ENCODE results near the gene ZIC3. TPM values are rescaled to one million over a fixed set of nuclear protein-coding genes. Genes with fewer than 3 reads are reported as not detected.

Gene ZIC3
- total and polyA plus RNA-seq, 2 experiments from 2014 or later = 30.8 to 84.4 TPM

GRCh38 chrX:137566746-137567679 lies 1.1 kb downstream of the ZIC3 start:
- H3K27me3 ChIP-seq (ENCODE audit: insufficient read depth) = no peaks in the 10 kb centered on the region
- Mint-ChIP-seq H3K36me3 (ENCODE audit: low read depth) (peaks cover 42% of the 10 kb centered on the region), H3K27me3 (ENCODE audit: insufficient read depth, low read depth, poor library complexity) (peaks cover 8% of the 10 kb centered on the region), H3K4me3 (peak overlapping the region; percentile 95), H3K4me1 (peaks cover 24% of the 10 kb centered on the region), H3K27ac (no peak overlapping the region), H3K9me3 (no peaks in the 10 kb centered on the region)
- H2AFZ ChIP-seq = no peak overlapping the region
- H4K20me1 ChIP-seq (replicated peaks; ENCODE audit: insufficient read depth) = peaks cover 14% of the 10 kb centered on the region
- no peaks in the 10 kb centered on the region for H3K9me2 ChIP-seq (ENCODE audit: insufficient read depth)
- peaks cover 68% of the 10 kb centered on the region for H3K79me2 ChIP-seq (replicated peaks; ENCODE audit: insufficient read depth)
- H3K4me3 ChIP-seq = peak overlapping the region; percentile 60
- H3K36me3 ChIP-seq (ENCODE audit: insufficient read depth) = peaks cover 7% of the 10 kb centered on the region; the same call in 1 of the 2 replicates
- TF ChIP-seq EZH2 (IDR thresholded peaks at IDR 0.05; ENCODE audit: low read depth, unreplicated experiment) (no peak), POLR2AphosphoS5 (IDR thresholded peaks at IDR 0.05; ENCODE audit: low read depth) (no peak), ZNF331 (CRISPR knock-in tag; IDR thresholded peaks at IDR 0.05; ENCODE audit: low read depth) (no peak), JUNB (IDR thresholded peaks at IDR 0.05; ENCODE audit: unreplicated experiment) (no peak), STAT1 (IDR thresholded peaks at IDR 0.05; ENCODE audit: unreplicated experiment) (no peak), CREB1 (CRISPR knock-in tag; IDR thresholded peaks at IDR 0.05; ENCODE audit: low read depth) (no peak), NANOG (IDR thresholded peaks at IDR 0.05; ENCODE audit: borderline replicate concordance) (no peak), CTCF (conservative IDR thresholded peaks at IDR 0.05; ENCODE audit: low read depth in 2 of 2) (no peak), EZH2phosphoT487 (IDR thresholded peaks at IDR 0.05; ENCODE audit: unreplicated experiment) (no peak), ETS1 (IDR thresholded peaks at IDR 0.05) (no peak), ZNF114 (CRISPR knock-in tag; IDR thresholded peaks at IDR 0.05) (no peak)
- TF ChIP-seq, protein P1, sequence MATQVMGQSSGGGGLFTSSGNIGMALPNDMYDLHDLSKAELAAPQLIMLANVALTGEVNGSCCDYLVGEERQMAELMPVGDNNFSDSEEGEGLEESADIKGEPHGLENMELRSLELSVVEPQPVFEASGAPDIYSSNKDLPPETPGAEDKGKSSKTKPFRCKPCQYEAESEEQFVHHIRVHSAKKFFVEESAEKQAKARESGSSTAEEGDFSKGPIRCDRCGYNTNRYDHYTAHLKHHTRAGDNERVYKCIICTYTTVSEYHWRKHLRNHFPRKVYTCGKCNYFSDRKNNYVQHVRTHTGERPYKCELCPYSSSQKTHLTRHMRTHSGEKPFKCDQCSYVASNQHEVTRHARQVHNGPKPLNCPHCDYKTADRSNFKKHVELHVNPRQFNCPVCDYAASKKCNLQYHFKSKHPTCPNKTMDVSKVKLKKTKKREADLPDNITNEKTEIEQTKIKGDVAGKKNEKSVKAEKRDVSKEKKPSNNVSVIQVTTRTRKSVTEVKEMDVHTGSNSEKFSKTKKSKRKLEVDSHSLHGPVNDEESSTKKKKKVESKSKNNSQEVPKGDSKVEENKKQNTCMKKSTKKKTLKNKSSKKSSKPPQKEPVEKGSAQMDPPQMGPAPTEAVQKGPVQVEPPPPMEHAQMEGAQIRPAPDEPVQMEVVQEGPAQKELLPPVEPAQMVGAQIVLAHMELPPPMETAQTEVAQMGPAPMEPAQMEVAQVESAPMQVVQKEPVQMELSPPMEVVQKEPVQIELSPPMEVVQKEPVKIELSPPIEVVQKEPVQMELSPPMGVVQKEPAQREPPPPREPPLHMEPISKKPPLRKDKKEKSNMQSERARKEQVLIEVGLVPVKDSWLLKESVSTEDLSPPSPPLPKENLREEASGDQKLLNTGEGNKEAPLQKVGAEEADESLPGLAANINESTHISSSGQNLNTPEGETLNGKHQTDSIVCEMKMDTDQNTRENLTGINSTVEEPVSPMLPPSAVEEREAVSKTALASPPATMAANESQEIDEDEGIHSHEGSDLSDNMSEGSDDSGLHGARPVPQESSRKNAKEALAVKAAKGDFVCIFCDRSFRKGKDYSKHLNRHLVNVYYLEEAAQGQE (IDR thresholded peaks at IDR 0.05; ENCODE audit: unreplicated experiment) = no peak
- TF ChIP-seq, protein P2, sequence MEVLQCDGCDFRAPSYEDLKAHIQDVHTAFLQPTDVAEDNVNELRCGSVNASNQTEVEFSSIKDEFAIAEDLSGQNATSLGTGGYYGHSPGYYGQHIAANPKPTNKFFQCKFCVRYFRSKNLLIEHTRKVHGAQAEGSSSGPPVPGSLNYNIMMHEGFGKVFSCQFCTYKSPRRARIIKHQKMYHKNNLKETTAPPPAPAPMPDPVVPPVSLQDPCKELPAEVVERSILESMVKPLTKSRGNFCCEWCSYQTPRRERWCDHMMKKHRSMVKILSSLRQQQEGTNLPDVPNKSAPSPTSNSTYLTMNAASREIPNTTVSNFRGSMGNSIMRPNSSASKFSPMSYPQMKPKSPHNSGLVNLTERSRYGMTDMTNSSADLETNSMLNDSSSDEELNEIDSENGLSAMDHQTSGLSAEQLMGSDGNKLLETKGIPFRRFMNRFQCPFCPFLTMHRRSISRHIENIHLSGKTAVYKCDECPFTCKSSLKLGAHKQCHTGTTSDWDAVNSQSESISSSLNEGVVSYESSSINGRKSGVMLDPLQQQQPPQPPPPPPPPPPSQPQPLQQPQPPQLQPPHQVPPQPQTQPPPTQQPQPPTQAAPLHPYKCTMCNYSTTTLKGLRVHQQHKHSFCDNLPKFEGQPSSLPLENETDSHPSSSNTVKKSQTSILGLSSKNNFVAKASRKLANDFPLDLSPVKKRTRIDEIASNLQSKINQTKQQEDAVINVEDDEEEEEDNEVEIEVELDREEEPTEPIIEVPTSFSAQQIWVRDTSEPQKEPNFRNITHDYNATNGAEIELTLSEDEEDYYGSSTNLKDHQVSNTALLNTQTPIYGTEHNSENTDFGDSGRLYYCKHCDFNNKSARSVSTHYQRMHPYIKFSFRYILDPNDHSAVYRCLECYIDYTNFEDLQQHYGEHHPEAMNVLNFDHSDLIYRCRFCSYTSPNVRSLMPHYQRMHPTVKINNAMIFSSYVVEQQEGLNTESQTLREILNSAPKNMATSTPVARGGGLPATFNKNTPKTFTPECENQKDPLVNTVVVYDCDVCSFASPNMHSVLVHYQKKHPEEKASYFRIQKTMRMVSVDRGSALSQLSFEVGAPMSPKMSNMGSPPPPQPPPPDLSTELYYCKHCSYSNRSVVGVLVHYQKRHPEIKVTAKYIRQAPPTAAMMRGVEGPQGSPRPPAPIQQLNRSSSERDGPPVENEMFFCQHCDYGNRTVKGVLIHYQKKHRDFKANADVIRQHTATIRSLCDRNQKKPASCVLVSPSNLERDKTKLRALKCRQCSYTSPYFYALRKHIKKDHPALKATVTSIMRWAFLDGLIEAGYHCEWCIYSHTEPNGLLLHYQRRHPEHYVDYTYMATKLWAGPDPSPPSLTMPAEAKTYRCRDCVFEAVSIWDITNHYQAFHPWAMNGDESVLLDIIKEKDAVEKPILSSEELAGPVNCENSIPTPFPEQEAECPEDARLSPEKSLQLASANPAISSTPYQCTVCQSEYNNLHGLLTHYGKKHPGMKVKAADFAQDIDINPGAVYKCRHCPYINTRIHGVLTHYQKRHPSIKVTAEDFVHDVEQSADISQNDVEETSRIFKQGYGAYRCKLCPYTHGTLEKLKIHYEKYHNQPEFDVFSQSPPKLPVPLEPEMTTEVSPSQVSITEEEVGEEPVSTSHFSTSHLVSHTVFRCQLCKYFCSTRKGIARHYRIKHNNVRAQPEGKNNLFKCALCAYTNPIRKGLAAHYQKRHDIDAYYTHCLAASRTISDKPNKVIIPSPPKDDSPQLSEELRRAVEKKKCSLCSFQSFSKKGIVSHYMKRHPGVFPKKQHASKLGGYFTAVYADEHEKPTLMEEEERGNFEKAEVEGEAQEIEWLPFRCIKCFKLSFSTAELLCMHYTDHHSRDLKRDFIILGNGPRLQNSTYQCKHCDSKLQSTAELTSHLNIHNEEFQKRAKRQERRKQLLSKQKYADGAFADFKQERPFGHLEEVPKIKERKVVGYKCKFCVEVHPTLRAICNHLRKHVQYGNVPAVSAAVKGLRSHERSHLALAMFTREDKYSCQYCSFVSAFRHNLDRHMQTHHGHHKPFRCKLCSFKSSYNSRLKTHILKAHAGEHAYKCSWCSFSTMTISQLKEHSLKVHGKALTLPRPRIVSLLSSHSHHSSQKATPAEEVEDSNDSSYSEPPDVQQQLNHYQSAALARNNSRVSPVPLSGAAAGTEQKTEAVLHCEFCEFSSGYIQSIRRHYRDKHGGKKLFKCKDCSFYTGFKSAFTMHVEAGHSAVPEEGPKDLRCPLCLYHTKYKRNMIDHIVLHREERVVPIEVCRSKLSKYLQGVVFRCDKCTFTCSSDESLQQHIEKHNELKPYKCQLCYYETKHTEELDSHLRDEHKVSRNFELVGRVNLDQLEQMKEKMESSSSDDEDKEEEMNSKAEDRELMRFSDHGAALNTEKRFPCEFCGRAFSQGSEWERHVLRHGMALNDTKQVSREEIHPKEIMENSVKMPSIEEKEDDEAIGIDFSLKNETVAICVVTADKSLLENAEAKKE (CRISPR knock-in tag; IDR thresholded peaks at IDR 0.05) = no peak
- H3F3A ChIP-seq (replicated peaks; ENCODE audit: low read depth) = no peaks in the 10 kb centered on the region; the same call in 1 of the 2 replicates
- H3K27ac ChIP-seq (ENCODE audit: low read depth) = 0 out of 2 replicates have a peak overlapping the region, but pooled peaks have one; percentile 63
- no peak for ATAC-seq
- DNase-seq (ENCODE audit: low spot score) = no peak
- peak overlapping the region; percentile 90 for H3K4me2 ChIP-seq
- H3K4me1 ChIP-seq (ENCODE audit: insufficient read depth) = peaks cover 25% of the 10 kb centered on the region
